ES-I3 (cell line): ENCODE measurements around the gene ACOXL.

Source experiments
- H3K36me3 ChIP-seq: 2 replicates; pipeline ENCODE4 v1.6.1; 2013; ENCODE audit warnings: mild to moderate bottlenecking, low read length, control low read depth, moderate library complexity; ENCODE audit not compliant: insufficient read depth
- H3K4me1 ChIP-seq: 2 replicates; pipeline ENCODE4 v1.6.1; 2013; ENCODE audit warnings: mild to moderate bottlenecking, control low read depth, low read length; ENCODE audit not compliant: insufficient read depth
- H3K9ac ChIP-seq: 2 replicates; pipeline ENCODE4 v1.6.1; 2013; ENCODE audit warnings: low read depth, mild to moderate bottlenecking, low read length, moderate library complexity
- H3K9me3 ChIP-seq: 2 replicates; pipeline ENCODE4 v1.6.1; 2013; ENCODE audit warnings: mild to moderate bottlenecking, low read length, moderate library complexity; ENCODE audit not compliant: control insufficient read depth, insufficient read depth

The ACOXL gene

DNA sequence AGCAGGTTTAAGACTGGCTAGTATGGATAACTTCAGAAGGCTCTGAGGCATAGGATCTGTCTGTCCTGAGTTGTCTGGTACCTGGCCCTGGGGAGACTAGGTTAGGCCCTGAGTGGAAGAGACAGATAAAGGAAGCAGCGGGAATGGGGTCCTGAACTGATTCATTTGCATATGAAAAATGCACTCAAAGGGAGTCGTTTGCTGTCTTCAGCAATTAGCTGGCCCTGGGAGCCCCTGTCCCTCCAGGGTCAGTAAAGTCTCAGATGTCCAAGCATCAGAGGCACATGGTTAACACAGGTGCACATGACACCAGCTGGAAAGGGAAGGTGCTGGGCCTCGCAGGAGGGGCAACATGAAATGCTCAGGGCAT, 172.4 kb downstream of the ACOXL start:
- no peak overlapping the region for H3K9ac ChIP-seq
- no peaks in the 10 kb centered on the region for H3K36me3 ChIP-seq
- H3K9me3 ChIP-seq, result no peaks in the 10 kb centered on the region
- peaks cover 10% of the 10 kb centered on the region for H3K4me1 ChIP-seq

DNA sequence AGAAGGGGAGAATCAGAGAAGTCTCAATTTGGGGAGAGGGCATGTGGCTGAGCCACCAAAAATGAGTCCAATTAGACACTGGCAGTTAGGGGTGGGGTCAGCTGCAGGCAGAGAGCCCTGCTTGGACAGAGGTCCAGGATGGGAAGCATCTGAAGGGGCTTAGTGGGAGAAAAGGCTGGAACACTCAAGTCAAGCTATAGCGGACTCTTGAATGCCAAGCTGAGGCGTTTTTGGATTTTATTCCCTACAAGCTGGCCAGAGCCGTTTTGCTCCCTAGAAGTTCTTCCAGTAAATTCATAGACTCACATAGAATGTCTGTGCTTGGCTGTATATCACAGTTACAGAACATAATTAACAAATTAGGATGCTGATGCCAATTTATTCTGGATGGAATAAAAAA, 172.8 kb downstream of the ACOXL start:
- Histone ChIP-seq H3K36me3 (no peaks in the 10 kb centered on the region), H3K9ac (no peak overlapping the region), H3K4me1 (peaks cover 10% of the 10 kb centered on the region), H3K9me3 (no peaks in the 10 kb centered on the region)

DNA sequence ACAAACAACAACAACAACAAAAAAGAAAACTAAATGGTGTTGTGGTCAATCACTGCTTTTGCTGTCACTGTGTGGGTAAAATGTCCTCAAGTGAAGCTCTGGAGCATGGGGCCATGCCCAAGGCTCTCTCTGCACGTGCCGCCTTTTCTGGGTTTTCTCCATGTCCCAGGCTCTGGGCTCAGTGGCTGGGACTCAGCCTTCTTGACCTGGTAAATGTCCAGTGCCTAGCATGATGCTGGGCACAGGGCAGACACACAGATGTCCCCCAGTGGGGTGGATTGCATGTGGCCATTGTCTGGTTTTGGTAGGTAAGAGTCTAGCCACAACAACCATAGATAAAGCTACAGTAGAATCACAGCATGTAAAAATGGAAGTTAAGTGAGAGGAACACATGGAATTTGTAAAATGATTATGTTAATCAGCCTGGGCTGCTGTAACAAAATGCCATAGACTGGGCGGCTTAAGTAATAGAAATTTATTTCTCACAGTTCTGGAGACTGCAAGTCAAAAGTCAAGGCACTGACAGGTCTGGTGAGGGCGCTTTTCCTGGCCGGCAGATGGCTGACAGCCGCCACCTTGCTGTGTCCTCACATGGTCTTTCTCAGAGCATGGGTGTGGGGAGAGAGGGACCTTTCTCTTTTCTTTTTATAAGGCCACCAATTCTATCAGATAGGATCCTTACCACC, 174.4 kb downstream of the ACOXL start:
- Histone ChIP-seq H3K9me3 (no peaks in the 10 kb centered on the region), H3K9ac (no peak overlapping the region), H3K36me3 (no peaks in the 10 kb centered on the region), H3K4me1 (peaks cover 10% of the 10 kb centered on the region)

DNA sequence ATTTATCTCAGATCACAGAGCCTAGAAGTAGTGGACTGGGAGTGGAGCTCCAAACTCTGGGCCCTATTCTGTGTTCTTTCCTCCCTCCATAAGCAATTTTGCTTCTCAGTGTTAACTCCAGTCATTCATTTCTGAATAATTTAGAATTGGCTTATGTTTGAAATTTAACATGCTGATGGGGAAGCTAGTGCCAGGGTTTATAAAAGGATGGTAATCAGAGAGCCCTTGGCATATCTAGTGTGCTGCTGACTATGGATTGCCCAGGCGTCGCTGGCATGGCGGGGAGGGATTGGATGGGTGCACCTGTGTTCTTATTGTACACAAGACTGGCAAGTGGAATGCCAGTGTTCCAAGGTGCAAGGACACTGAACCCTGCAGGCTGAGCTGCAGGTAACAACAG, 177.1 kb downstream of the ACOXL start:
- H3K36me3 ChIP-seq, result no peaks in the 10 kb centered on the region
- H3K9ac ChIP-seq, result no peak overlapping the region
- H3K9me3 ChIP-seq, result no peaks in the 10 kb centered on the region
- H3K4me1 ChIP-seq, result peaks cover 7% of the 10 kb centered on the region

DNA sequence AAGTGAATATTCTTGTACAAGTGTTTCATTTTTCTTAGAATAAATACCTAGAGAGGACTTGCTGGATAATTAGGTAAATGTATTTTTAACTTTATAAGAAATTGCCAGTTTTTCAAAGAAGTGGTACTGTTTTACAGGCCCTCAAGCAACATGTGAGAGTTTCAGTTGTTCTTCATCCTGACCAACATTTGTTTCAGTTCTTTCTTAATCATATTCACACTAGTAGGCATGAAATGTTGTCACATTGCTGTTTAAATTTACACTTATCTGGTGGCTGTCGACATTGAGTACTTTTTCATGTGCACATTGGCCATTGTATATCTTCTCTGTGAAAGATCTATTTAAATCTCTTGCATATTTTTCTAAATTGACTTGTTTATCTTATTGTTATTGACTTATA, 178.1 kb downstream of the ACOXL start:
- H3K9ac ChIP-seq, result no peak overlapping the region
- no peaks in the 10 kb centered on the region for H3K36me3 ChIP-seq

DNA sequence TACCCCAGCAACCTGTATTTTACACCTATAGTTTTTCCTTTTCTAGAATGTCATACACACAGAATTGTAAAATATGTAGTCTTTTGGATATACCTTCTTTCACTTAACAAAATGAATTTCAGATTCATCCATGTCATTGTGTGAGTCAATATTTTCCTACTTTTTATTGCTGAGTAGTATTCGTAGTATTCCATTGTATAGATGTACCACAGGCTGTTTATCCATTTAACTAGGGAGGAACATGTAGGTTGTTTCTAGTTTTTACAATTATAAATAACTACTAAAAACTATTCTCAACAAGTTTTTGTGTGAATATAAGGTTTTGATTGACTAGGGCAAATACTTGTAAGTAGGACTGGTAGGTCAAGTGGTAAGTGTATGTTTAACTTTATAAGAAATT, 187.4 kb downstream of the ACOXL start:
- no peaks in the 10 kb centered on the region for H3K4me1 ChIP-seq
- no peak overlapping the region for H3K9ac ChIP-seq
- no peaks in the 10 kb centered on the region for H3K36me3 ChIP-seq
- 0 out of 2 replicates have a peak, but pooled peaks cover 2% of the 10 kb centered on the region for H3K9me3 ChIP-seq

More for the DNA sequence above, 178.1 kb downstream of the ACOXL start:
- no peaks in the 10 kb centered on the region for H3K9me3 ChIP-seq
- no peaks in the 10 kb centered on the region for H3K4me1 ChIP-seq

DNA sequence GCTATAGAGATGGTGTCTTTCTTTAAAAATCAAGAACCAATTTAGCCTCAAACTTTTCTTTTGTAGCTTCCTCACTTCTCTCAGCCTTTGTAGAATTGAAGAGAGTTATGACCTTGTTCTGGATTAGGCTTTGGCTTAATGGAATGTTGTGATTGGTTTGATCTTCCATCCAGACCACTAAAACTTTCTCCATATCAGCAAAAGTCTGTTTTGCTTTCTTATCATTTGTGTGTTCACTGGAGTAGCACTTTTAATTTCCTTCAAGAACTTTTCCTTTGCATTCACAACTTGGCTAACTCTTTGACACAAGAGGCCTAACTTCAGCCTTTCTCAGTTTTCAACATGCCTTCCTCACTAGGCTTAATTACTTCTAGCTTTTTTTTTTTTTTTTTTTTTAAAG, 193.1 kb downstream of the ACOXL start:
- no peaks in the 10 kb centered on the region for H3K36me3 ChIP-seq
- no peak overlapping the region for H3K9ac ChIP-seq
- no peaks in the 10 kb centered on the region for H3K4me1 ChIP-seq
- H3K9me3 ChIP-seq, result peaks cover 13% of the 10 kb centered on the region; the same call in 1 of the 2 replicates

DNA sequence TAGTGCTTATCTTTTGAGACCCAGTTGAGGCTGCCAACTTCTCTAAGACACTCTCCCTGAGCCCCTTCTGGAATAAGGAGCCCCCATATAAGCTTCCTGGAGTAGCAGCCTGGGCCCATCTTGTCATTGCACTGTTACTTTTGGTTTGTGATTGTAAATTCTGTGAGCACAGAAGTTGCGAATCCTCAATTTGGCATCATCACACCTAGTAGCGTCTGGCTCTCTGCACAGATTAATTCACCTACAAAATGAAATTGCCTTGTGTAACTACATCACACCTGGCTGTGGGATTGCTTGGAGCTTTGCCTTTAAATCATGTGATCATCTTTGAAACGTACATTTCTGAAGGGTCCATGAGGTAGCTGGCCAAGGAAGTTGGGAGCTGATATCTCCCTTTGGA, 195.2 kb downstream of the ACOXL start:
- H3K4me1 ChIP-seq, result no peaks in the 10 kb centered on the region
- H3K9me3 ChIP-seq, result peaks cover 18% of the 10 kb centered on the region; the same call in 1 of the 2 replicates
- no peaks in the 10 kb centered on the region for H3K36me3 ChIP-seq
- no peak overlapping the region for H3K9ac ChIP-seq

DNA sequence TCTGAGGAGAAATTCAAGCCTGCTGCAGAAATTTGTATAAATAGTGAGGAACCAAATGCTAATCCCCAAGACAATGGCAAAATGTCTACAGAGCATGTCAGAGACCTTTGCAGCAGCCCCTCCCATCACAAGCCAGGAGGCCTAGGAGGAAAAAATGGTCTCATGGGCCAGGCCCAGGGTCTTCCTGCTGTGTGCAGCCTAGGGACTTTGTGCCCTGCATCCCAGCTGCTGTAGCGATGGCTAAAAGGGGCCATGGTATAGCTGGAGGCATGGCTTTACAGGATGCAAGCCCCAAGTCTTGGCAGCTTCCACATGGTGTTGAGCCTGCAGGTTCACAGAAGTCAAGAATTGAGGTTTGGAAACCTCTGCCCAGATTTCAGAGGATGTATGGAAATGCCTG, 197.2 kb downstream of the ACOXL start:
- Histone ChIP-seq H3K9ac (no peak overlapping the region), H3K36me3 (no peaks in the 10 kb centered on the region), H3K9me3 (peaks cover 18% of the 10 kb centered on the region; the same call in 1 of the 2 replicates), H3K4me1 (no peaks in the 10 kb centered on the region)

DNA sequence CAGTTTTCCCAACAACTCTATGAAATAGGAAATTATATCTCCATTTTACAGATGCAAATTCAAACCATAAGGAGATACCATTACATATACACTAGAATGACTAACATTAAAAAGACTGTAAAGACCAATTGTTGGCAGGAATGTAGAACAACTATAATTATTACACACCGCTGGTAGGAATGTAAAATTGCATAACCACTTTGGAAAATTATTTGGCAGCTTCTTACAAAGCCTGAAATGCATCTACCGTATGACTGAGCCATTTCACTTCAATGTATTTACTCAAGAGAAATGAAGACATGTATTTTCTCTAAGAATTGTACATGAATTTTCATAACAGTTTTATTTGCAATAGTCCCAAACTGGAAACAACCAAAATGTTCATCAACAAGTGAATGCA, 199.3 kb downstream of the ACOXL start:
- no peak overlapping the region for H3K9ac ChIP-seq
- H3K9me3 ChIP-seq, result peaks cover 18% of the 10 kb centered on the region; the same call in 1 of the 2 replicates
- no peaks in the 10 kb centered on the region for H3K4me1 ChIP-seq
- H3K36me3 ChIP-seq, result no peaks in the 10 kb centered on the region

DNA sequence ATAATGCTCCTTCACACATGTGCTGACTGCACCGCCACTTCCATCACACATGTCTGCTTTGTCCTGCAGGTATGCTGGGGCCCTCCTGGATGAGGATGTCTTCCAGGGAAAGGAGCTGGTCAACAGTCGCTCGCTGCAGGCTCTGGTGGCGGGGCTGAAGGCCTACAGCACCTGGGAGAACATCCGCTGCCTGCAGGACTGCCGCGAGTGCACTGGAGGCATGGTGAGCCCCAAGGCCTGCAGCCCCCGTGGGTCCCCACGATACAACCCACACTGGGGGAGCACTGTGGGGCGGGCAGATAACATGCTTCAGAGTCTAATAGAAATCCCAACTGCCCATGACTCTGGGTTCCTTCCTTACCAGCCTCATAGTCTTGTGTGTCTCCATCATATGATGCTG, 201.0 kb downstream of the ACOXL start:
- Histone ChIP-seq H3K9me3 (peaks cover 14% of the 10 kb centered on the region; the same call in 1 of the 2 replicates), H3K4me1 (no peaks in the 10 kb centered on the region), H3K36me3 (no peaks in the 10 kb centered on the region), H3K9ac (no peak overlapping the region)

DNA sequence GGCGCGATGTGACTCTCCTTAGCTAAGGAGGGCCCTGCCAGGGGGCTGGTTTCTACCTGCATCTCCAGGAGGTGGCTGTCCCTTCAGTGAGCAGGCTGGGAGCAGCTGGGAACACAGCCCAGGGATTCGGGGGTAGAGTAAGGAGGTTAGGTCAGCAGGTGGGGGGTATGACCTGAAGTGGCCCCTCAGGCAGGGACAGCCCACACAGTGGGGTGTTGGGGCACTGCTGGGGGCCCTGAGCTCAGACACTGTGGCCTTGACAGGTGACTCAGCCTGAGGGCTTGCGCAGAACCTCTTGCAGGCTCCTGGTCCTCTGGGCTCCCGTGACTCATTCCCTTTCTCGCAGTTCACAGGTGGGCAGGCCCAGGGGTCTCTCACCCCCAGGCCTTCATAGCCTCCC, 202.6 kb downstream of the ACOXL start:
- no peaks in the 10 kb centered on the region for H3K4me1 ChIP-seq
- no peak overlapping the region for H3K9ac ChIP-seq
- H3K36me3 ChIP-seq, result no peaks in the 10 kb centered on the region
- H3K9me3 ChIP-seq, result peaks cover 5% of the 10 kb centered on the region; the same call in 1 of the 2 replicates

DNA sequence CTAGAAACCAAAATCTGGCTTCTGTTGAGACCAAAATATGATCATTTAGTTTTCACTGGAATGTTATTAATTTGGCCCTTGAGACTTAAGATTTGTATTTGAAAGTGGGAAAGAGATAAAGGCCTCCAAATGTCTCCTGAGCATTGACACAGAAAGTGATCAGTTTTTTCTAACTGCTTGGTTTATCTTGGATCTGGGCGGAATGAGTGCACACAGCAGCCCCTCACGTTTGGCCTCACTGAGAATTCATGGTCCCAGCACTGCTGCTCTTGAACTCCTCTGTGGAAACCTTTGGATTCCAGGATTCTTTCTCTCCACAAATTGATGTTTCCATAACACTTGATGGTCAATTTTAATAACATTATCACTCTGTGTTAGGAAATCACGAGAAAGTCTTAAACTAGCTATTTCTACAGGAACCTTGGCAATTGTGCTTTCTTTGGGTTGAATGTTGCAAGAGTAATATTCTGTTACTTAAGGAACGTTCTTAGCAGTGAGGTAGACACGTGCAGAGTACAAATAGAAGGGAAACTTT, 208.1 kb downstream of the ACOXL start:
- Histone ChIP-seq H3K9me3 (no peaks in the 10 kb centered on the region), H3K36me3 (no peaks in the 10 kb centered on the region), H3K4me1 (no peaks in the 10 kb centered on the region), H3K9ac (no peak overlapping the region)

DNA sequence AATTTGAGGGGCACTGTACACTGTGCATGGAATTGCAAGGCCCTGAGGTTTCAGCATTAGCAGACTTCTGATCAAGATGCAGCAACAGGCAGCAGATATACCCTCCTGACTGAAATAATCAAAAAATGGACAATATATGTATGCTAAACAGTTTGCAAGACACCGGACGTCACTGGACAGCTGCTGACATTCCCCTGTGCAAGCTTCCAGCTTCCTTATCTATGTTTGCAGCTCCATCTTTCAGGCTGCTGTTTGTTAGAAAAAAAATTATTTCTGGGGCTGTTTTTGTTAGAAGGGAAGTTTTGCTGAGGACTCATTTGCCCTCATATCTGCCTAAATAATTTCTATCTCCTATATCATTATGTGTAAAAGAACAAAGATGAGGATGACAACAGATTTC, 208.9 kb downstream of the ACOXL start:
- no peaks in the 10 kb centered on the region for H3K9me3 ChIP-seq
- H3K36me3 ChIP-seq, result no peaks in the 10 kb centered on the region
- no peak overlapping the region for H3K9ac ChIP-seq
- H3K4me1 ChIP-seq, result no peaks in the 10 kb centered on the region

DNA sequence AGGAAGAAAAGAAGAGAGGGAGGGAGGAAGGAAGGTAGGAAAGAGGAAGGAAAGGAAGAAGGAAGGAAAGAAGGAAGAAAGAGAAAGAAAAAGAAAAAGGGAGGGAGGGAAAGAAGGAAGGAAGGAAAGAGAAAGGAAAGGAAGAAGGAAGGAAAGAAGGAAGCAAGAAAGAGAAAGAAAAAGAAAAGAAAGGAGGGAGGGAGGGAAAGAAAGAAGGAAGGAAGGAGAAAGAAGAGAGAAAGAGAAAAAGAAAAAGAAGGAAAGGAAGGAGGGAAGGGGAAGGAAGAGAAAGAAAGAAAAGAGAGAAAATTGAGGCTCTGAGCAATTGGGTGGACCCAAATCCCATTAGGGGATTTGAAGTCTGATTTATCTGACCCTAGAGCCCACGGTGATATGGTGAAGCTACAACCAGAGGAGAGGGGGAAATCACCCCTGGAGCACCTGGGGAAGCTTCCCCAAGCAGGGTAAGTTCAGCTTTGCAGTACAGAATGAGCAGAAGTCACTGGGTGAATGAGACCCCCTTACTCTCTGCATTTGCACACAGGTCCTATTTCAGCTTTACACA, 210.8 kb downstream of the ACOXL start:
- H3K4me1 ChIP-seq, result no peaks in the 10 kb centered on the region
- H3K9ac ChIP-seq, result no peak overlapping the region
- H3K36me3 ChIP-seq, result no peaks in the 10 kb centered on the region
- no peaks in the 10 kb centered on the region for H3K9me3 ChIP-seq
